Cardiac muscle cell (in vitro differentiated cells and primary cell): ENCODE results near the gene LYSMD2. TPM values are rescaled to one million over a fixed set of nuclear protein-coding genes. Genes with fewer than 3 reads are reported as not detected.

Experiments used
- DNase-seq, 2 donors: peaks; one replicate each; pipeline versions ENCODE4 v3.0.0 to v3.0.0-alpha.2; 2010 to 2017; ENCODE audit warnings: low read depth in 1 of 2, low spot score in 1 of 2
- H3K27ac ChIP-seq: fragments of 200-600 bp; sonication (generic); 2 replicates; pipeline ENCODE4 v1.5.1; 2016
- H3K27me3 ChIP-seq: fragments of 200-600 bp; sonication (generic); 2 replicates; pipeline ENCODE4 v1.6.0; 2016; ENCODE audit warnings: control low read depth
- H3K36me3 ChIP-seq: fragments of 200-600 bp; sonication (generic); 2 replicates; pipeline ENCODE4 v1.5.1; 2016; ENCODE audit warnings: control low read depth
- H3K4me1 ChIP-seq: fragments of 200-600 bp; sonication (generic); 2 replicates; pipeline ENCODE4 v1.8.1; 2017; ENCODE audit warnings: low read depth, mild to moderate bottlenecking, mixed run types
- H3K4me3 ChIP-seq: fragments of 200-600 bp; sonication (generic); 2 replicates; pipeline ENCODE4 v1.5.1; 2016; ENCODE audit warnings: mild to moderate bottlenecking
- H3K9me3 ChIP-seq: fragments of 200-600 bp; sonication (generic); 2 replicates; pipeline ENCODE4 v1.5.1; 2017; ENCODE audit warnings: low read depth, mild to moderate bottlenecking, control low read depth
- polyA plus RNA-seq: library from polyadenylated mRNA; unstranded; fragments of >200 nt; fragmentation: Nextera tagmentation; extraction: Ambion mirVana; gene quantifications from 2 replicates; pipeline ENCODE4 v1.2.1, GENCODE V29; 2016
- total RNA-seq: library from RNA; depleted of rRNA; stranded (reverse); fragments of >200 nt; gene quantifications from 2 replicates; pipeline ENCODE4 v1.2.3, GENCODE V29; 2016
- TF ChIP-seq, protein P1 (sequence below): IDR thresholded peaks from 2 replicates; pipeline ENCODE4 v1.5.1; 2012; ENCODE audit warnings: low read depth, mild to moderate bottlenecking, low read length

Gene LYSMD2
- total and polyA plus RNA-seq, 2 experiments from 2014 or later = 1.7 to 1.9 TPM

DNA sequence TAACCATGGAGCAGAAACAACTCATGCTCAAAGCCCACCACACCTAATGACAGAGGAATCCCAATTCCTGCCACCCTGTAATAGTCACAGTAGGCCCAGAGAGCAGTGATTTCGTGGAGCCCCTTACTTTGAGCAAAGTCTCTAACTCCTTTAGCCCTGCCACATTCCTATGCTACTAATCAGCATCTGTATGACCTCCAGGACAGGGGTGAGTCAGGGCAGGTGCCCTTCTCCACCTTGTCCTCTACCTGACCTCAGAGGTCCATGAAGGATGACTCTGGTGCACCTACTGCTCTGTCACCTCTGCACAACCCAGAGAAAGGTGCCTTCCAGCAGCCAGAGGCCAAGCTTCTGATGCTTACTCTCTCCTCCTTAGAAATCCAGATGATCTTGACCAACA, 62.2 kb downstream of the LYSMD2 start:
- no peaks in the 10 kb centered on the region for H3K27me3 ChIP-seq
- H3K27ac ChIP-seq = no peak overlapping the region
- no peaks in the 10 kb centered on the region for H3K36me3 ChIP-seq
- H3K4me3 ChIP-seq = no peak overlapping the region
- DNase-seq = no peak
- TF ChIP-seq, protein P1, sequence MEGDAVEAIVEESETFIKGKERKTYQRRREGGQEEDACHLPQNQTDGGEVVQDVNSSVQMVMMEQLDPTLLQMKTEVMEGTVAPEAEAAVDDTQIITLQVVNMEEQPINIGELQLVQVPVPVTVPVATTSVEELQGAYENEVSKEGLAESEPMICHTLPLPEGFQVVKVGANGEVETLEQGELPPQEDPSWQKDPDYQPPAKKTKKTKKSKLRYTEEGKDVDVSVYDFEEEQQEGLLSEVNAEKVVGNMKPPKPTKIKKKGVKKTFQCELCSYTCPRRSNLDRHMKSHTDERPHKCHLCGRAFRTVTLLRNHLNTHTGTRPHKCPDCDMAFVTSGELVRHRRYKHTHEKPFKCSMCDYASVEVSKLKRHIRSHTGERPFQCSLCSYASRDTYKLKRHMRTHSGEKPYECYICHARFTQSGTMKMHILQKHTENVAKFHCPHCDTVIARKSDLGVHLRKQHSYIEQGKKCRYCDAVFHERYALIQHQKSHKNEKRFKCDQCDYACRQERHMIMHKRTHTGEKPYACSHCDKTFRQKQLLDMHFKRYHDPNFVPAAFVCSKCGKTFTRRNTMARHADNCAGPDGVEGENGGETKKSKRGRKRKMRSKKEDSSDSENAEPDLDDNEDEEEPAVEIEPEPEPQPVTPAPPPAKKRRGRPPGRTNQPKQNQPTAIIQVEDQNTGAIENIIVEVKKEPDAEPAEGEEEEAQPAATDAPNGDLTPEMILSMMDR = no peak
- H3K9me3 ChIP-seq = no peaks in the 10 kb centered on the region
- H3K4me1 ChIP-seq = no peaks in the 10 kb centered on the region

Other genes starting within 250 kb of the LYSMD2 start
- 20.3 and 34.0 TPM in 2 replicates for gene DMXL2, start 114.9 kb downstream of the LYSMD2 start, total RNA-seq
- gene DMXL2, start 114.9 kb downstream of the LYSMD2 start, polyA plus RNA-seq = 16.3 and 27.0 TPM in 2 replicates
- gene SCG3, start 56.2 kb downstream of the LYSMD2 start, total RNA-seq = 0.14 TPM in 1 of 2 replicates, not detected in the other
- 0.30 TPM in 1 of 2 replicates, not detected in the other for gene SCG3, start 56.2 kb downstream of the LYSMD2 start, polyA plus RNA-seq
- 2.7 and 2.8 TPM in 2 replicates for gene TMOD2, start 13.9 kb upstream of the LYSMD2 start, total RNA-seq
- 1.8 and 3.0 TPM in 2 replicates for gene TMOD2, start 13.9 kb upstream of the LYSMD2 start, polyA plus RNA-seq
- gene TMOD3, start 92.0 kb upstream of the LYSMD2 start, total RNA-seq = 6.0 and 6.6 TPM in 2 replicates
- 10.9 and 13.9 TPM in 2 replicates for gene TMOD3, start 92.0 kb upstream of the LYSMD2 start, polyA plus RNA-seq
- 16.9 and 19.1 TPM in 2 replicates for gene LEO1, start 234.1 kb upstream of the LYSMD2 start, total RNA-seq
- gene LEO1, start 234.1 kb upstream of the LYSMD2 start, polyA plus RNA-seq = 19.5 and 26.8 TPM in 2 replicates